Measurements from ENCODE around the gene CREBRF. TPM values are rescaled to one million over a fixed set of nuclear protein-coding genes. Genes with fewer than 3 reads are reported as not detected.
"Not testable (repeated sequence)": the region's sequence is repeated elsewhere in the genome, so short reads cannot be mapped to it uniquely, and the experiment has no call there.

CREBRF gene
- total RNA-seq, 1 donor from 2014 or later, result 23.8 TPM

DNA sequence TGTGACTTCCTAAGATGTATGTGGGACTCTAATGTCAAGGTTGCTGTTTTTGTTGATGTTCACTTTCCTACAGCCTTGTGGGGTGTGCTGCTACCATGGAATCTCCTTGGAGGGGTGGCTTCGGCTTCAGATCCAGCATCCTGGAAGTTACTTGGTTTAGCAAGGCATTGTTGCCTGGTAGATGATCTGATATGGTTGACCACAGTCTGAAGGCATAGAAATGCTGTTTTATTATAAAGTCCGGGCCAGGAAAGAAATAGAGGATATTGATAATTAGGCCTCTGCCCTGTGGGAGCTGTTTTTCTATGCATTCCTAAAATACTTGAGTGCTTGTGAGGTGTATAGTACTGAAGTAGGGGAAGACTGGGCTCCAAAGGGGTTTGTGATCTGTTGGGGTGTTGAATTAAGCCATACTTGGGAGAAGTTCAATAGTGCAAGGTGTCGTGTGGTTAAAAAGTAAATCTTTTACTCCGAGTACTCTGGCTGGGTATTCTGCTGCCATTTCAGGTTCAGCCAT lies 27.3 kb upstream of the CREBRF start:
- TF ChIP-seq, protein P1, sequence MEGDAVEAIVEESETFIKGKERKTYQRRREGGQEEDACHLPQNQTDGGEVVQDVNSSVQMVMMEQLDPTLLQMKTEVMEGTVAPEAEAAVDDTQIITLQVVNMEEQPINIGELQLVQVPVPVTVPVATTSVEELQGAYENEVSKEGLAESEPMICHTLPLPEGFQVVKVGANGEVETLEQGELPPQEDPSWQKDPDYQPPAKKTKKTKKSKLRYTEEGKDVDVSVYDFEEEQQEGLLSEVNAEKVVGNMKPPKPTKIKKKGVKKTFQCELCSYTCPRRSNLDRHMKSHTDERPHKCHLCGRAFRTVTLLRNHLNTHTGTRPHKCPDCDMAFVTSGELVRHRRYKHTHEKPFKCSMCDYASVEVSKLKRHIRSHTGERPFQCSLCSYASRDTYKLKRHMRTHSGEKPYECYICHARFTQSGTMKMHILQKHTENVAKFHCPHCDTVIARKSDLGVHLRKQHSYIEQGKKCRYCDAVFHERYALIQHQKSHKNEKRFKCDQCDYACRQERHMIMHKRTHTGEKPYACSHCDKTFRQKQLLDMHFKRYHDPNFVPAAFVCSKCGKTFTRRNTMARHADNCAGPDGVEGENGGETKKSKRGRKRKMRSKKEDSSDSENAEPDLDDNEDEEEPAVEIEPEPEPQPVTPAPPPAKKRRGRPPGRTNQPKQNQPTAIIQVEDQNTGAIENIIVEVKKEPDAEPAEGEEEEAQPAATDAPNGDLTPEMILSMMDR (IDR thresholded peaks at IDR 0.05), result no peak
- no peak for DNase-seq (ENCODE audit: extremely low spot score, unreplicated experiment)
- H3K27me3 Mint-ChIP-seq (ENCODE audit: unreplicated experiment), result no peaks in the 10 kb centered on the region

DNA sequence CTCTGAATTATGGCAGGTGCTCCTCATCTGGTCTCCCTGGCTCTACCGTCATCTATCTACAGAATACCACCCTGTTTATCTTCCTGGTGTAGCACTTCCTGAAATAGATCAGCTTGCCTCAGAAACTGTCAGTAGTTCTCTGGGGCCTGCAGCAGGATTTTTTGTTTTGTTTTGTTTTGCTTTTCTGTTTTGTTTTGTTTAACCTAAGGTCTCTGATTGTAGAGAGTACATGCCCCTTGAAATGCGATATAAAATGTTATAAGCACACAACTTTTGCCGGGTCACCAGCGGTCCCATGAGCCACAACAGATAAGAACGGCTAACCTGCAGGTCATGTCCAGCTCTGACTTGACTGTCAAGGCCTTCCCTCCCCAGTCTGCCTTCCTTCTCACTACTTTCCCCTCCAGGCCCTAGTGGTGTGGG lies 26.6 kb upstream of the CREBRF start:
- no peak for DNase-seq (ENCODE audit: extremely low spot score, unreplicated experiment)
- no peak overlapping the region for H3K27ac Mint-ChIP-seq (ENCODE audit: unreplicated experiment)
- TF ChIP-seq, protein P1 (IDR thresholded peaks at IDR 0.05), result no peak
- H3K4me3 Mint-ChIP-seq (ENCODE audit: unreplicated experiment), result no peak overlapping the region
- H3K36me3 Mint-ChIP-seq (ENCODE audit: unreplicated experiment), result peaks cover 5% of the 10 kb centered on the region
- H3K4me1 Mint-ChIP-seq (ENCODE audit: unreplicated experiment), result peaks cover 2% of the 10 kb centered on the region
- H3K27me3 Mint-ChIP-seq (ENCODE audit: unreplicated experiment), result no peaks in the 10 kb centered on the region
- H3K9me3 Mint-ChIP-seq (ENCODE audit: unreplicated experiment), result no peaks in the 10 kb centered on the region

More for the DNA sequence above, 27.3 kb upstream of the CREBRF start:
- H3K9me3 Mint-ChIP-seq (ENCODE audit: unreplicated experiment), result no peaks in the 10 kb centered on the region
- peaks cover 2% of the 10 kb centered on the region for H3K4me1 Mint-ChIP-seq (ENCODE audit: unreplicated experiment)
- no peak overlapping the region for H3K27ac Mint-ChIP-seq (ENCODE audit: unreplicated experiment)
- no peak overlapping the region for H3K4me3 Mint-ChIP-seq (ENCODE audit: unreplicated experiment)
- peaks cover 3% of the 10 kb centered on the region for H3K36me3 Mint-ChIP-seq (ENCODE audit: unreplicated experiment)

DNA sequence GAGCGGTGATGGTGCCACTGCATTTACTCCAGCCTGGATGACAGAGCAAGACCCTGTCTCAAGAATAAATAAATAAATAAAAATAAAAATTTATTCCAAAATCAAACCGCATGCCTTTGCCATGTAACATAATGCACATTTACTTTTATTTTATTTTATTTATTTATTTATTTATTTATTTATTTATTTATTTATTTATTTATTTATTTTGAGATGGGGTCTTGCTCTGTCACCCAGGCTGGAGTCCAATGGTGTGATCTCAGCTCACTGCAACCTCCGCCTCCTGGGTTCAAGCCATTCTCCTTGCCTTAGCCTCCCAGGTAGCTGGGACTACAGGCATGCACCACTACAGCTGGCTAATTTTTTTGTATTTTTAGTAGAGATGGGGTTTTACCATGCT lies 24.1 kb upstream of the CREBRF start:
- DNase-seq (ENCODE audit: extremely low spot score, unreplicated experiment); H3K9me3 Mint-ChIP-seq (ENCODE audit: unreplicated experiment); H3K27me3 Mint-ChIP-seq (ENCODE audit: unreplicated experiment); H3K4me3 Mint-ChIP-seq (ENCODE audit: unreplicated experiment); H3K27ac Mint-ChIP-seq (ENCODE audit: unreplicated experiment): not testable (repeated sequence)
- Mint-ChIP-seq H3K36me3 (ENCODE audit: unreplicated experiment) (peaks cover 19% of the 10 kb centered on the region), H3K4me1 (ENCODE audit: unreplicated experiment) (peaks cover 12% of the 10 kb centered on the region)

DNA sequence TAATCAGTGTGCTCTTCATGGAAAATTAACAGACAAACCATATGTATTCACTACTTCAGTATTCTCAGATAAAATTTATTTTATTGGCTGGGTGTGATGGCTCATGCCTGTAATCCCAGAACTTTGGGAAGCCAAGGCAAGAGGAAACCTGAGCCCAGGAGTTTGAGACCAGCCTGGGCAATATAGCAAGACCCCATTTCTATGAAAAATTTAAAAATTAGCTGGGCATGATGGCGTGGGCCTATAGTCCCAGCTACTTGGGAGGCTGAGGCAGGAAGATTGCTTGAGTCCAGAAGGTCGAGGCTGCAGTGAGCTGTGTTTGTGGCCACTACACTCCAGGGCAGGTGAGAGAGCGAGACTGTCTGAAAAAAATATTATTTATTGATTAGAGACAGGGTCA lies 23.4 kb upstream of the CREBRF start:
- Mint-ChIP-seq H3K36me3 (ENCODE audit: unreplicated experiment) (peaks cover 18% of the 10 kb centered on the region), H3K4me1 (ENCODE audit: unreplicated experiment) (peaks cover 13% of the 10 kb centered on the region), H3K27me3 (ENCODE audit: unreplicated experiment) (no peaks in the 10 kb centered on the region), H3K27ac (ENCODE audit: unreplicated experiment) (no peak overlapping the region), H3K9me3 (ENCODE audit: unreplicated experiment) (no peaks in the 10 kb centered on the region), H3K4me3 (ENCODE audit: unreplicated experiment) (no peak overlapping the region)
- DNase-seq (ENCODE audit: extremely low spot score, unreplicated experiment), result no peak
- TF ChIP-seq, protein P1 (IDR thresholded peaks at IDR 0.05), result no peak

DNA sequence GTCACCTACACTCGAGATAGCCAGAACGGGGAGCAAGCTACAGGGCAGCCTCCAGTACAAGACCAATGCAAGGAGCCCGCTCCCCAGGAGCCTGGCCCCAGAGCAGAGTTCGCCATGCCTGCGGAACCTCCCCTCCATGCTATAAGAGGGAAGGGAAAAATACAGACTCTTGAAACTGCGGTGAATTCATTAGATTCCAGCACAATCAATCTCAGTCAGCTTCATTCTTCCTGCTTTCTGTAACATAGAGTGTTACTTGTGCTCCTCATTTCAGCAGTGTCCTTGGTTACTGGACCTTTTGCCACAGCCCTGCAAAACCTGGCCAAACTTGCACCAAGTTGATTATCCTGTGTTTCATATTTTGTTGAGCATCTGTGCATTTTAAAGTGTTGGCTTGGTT lies 22.2 kb upstream of the CREBRF start:
- Mint-ChIP-seq H3K9me3 (ENCODE audit: unreplicated experiment) (no peaks in the 10 kb centered on the region), H3K36me3 (ENCODE audit: unreplicated experiment) (peaks cover 16% of the 10 kb centered on the region), H3K27me3 (ENCODE audit: unreplicated experiment) (no peaks in the 10 kb centered on the region), H3K4me1 (ENCODE audit: unreplicated experiment) (peaks cover 13% of the 10 kb centered on the region), H3K27ac (ENCODE audit: unreplicated experiment) (no peak overlapping the region), H3K4me3 (ENCODE audit: unreplicated experiment) (no peak overlapping the region)
- TF ChIP-seq, protein P1 (IDR thresholded peaks at IDR 0.05), result no peak
- DNase-seq (ENCODE audit: extremely low spot score, unreplicated experiment), result no peak
